Femur (tissue), 1 donor: ENCODE measurements around the gene ALDH16A1.
A peak's percentile ranks its signal among the peaks of the same experiment; 100 is the strongest.

Source experiments
- DNase-seq: peaks from one replicate; pipeline ENCODE4 v3.0.0-alpha.2; 2017

The ALDH16A1 gene

DNA sequence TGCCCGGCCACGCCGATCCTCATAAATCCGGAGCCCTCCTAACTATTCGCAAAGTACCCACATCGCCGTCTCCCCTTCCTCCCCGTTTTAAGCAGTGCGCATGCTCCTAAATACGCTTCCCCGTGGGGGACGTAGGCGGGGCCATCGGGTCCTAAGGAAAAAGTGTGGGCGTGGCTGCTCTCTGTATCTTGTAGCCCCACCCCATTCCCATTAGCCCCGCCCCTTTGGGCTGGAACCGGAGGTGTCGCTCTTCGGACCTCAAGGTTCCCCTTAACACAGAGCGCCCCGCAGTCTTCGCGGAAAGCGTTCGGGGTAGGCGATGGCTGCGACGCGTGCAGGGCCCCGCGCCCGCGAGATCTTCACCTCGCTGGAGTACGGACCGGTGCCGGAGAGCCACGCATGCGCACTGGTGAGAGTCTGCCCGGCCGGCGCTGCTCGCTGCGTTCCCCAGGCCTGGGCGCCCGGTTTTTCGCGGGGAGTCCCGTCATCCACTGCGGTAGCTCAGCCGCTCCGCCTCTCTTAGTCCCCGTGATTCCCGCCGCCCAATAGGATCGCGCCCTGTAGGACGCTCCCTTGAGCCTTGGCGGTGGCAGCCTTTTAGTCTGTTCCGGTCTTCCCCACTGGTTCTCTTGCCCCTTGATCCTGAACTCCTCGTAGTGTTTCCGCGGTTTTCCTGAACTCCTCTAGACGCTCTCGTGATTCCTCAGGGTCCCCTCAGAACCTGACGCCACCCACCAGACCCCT is at the start of gene ALDH16A1:
Gene ALDH16A1, plus strand, starts transcription at position 213 of the 744 bp plus-strand sequence. Its CDS starts 107 bp downstream, at position 320.
- DNase-seq: peak; percentile 99

- DNase-seq: no peak
Observed at GRCh38 chr19:49403404-49404187, 49.4 kb upstream of the ALDH16A1 start.

- DNase-seq: no peak
Observed at GRCh38 chr19:49407079-49407478, 45.9 kb upstream of the ALDH16A1 start.

DNA sequence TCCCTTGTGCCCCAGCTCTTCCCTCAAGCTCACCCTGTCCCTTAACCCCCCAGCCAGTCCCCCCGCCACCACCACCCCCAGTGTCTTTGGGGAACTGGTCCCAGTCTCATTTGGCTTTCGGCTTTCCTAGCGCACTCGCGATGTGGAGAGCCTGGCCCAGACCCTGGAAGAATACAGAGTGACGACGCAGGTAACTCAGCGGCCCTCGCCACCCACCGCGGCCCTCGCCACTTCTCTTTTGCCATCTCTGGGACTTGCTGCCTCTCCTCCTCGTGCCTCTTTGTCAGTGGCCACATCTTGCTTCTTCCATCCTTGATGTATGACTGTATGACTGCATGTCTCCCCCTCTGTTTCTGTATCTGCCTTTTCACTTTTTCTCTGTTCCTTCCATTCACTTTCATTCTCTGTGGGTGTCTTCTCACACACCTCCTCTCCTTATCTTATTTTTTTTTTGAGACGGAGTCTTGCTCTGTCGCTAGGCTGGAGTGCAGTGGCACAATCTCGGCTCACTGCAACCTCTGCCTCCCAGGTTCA is 45.5 kb upstream of the ALDH16A1 start:
- DNase-seq: no peak

DNA sequence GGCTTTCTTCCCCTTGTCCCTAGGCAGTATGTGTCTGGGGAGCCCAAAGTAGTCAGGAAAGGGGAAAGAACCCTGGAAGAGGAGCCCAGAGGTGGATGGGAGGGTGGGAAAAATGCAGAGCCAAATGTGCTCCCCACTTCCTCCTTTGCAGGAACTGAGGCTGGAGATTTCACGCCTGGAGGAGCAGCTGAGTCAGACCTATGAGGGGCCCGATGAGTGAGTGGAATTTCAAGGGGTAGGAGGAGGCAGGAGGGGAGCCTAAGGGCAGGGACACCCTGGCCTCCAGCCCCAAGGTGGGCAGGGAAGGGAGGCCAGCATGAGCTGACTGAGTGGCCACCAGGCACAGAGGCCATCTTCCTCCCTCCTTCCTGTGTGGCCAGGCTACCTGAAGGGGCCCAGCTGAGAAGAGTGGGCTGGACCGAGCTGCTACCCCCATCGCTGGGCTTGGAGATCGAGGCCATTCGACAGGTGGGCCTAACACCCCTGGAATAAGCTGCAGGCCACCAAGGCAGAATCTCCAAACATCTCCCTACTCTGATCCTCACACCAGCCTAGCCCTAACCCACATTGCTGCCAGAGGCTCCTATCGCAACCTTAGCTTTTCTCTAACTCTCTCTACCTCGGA is 44.1 kb upstream of the ALDH16A1 start:
- no peak for DNase-seq

- DNase-seq: no peak
Observed at GRCh38 chr19:49409441-49410029, 43.5 kb upstream of the ALDH16A1 start.

GRCh38 chr19:49411681-49412326 is 41.2 kb upstream of the ALDH16A1 start:
- DNase-seq: no peak

- peak; percentile 70 for DNase-seq
Observed at GRCh38 chr19:49413348-49413747, 39.7 kb upstream of the ALDH16A1 start.

DNA sequence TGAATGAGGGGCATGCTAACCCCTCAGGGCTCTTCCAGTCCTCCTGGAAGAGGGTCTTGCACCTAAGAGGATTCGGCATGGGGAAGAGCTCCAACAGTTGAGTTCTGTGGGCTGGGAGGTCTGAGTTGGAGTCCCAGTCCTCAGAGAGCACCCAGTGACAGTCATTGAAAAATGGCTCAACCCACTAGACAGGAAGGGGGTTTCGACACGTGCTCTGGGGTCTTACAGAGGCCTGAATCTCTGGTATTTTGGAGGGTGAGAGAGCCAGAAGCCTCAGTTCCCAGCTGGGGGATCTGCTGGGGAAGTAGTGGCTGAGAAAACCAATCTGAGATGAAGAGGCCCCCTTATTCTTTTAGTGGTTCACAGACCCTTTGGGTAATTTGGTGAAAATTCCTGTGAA is 38.8 kb upstream of the ALDH16A1 start:
- DNase-seq: no peak

DNA sequence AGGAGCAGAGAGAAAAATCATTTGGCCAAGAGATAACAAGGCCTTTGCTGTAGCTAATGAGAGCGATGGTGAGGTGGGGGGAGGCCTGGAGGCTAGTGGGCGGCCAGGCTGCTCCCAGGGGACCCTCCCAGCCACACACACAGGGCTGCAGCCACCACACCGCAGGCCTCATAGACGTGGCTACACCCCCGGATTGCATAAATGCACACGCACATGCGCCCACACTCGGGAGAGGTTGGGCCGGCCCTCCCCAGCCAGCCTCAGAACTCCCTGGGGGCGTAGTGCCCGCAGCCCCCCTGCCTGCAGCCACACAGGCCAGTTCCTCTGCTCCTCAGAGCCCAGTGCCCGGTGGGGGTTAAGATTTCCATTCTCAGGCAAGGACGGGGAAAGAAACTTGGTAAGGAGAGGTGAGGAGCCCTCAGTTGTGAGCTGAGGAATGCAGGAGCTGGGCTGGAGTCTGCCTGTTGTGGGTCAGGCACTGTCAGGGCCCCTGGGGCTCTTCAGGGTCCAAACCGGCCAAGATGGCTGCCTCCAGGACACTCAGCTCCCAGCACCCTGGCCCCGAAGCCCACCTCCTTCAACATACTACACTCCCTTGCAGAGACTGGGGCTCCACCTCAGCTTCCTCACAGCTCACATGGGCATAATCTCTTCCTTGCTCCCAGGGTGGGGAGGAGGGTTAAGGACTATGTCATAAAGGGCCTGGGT is 37.8 kb upstream of the ALDH16A1 start:
- DNase-seq: peak; percentile 53

GRCh38 chr19:49415810-49416200 is 37.2 kb upstream of the ALDH16A1 start:
- no peak for DNase-seq

DNA sequence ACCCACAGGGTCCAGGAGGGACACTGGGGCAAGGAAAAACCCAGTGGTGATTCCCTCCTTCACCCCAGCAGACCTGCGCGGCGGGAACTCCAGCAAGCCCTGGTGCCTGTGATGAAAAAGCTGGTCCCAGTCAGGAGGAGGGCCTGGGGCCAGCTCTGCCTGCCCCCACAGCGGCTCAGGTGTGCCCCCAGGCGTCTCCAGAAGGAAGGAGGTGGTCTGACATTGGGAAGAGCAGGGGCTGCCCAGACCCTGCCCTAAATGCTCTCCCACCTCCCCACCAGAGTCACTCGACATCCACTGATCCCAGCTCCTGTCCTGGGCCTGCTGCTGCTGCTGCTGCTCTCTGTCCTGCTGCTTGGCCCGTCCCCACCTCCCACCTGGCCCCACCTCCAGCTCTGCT is 35.9 kb upstream of the ALDH16A1 start:
- no peak for DNase-seq

GRCh38 chr19:49418511-49418910 is 34.5 kb upstream of the ALDH16A1 start:
- DNase-seq: no peak

DNA sequence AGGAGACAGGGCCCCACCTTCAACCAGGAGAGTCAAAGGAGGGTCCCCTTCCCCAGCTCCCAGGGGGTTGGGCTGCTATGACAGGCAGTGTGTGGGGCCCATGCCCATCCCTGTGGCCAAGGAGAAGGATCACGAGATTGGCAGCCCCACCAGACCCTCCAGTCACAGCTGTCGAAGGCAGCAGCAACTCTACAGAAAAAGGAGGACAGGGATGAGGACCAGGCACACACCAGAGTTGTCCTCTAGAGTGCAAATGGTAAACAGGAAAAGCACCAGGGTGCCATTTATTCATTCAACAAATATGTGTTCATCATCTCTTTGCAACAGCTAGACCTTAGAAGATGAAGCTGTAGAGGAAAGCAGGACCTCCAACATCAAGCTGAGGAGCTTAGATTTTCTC is 33.9 kb upstream of the ALDH16A1 start:
- no peak for DNase-seq

DNA sequence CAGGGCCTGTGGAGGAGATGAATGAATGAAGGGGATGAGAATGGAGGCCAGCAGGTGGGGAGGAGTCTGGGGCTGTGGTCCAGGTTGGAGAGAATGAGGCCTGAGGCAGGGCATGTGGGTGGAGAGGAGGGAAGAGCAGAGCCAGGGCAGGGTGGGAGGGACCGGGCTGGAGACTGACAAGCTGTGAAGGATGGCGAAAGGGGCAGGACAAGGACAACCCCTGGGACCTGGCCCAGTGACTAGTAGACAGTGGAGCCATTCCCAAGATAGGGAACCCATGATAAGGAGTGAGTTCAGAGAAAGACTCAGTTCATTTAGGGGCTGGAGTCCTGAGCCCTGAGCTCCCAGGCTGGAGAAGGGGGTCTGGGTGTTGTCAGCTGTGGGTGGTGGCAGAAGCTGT is 32.8 kb upstream of the ALDH16A1 start:
- DNase-seq: no peak

GRCh38 chr19:49421039-49421877 is 31.8 kb upstream of the ALDH16A1 start:
- peak; percentile 79 for DNase-seq

- no peak for DNase-seq
Observed at GRCh38 chr19:49421878-49422202, 31.2 kb upstream of the ALDH16A1 start.

DNA sequence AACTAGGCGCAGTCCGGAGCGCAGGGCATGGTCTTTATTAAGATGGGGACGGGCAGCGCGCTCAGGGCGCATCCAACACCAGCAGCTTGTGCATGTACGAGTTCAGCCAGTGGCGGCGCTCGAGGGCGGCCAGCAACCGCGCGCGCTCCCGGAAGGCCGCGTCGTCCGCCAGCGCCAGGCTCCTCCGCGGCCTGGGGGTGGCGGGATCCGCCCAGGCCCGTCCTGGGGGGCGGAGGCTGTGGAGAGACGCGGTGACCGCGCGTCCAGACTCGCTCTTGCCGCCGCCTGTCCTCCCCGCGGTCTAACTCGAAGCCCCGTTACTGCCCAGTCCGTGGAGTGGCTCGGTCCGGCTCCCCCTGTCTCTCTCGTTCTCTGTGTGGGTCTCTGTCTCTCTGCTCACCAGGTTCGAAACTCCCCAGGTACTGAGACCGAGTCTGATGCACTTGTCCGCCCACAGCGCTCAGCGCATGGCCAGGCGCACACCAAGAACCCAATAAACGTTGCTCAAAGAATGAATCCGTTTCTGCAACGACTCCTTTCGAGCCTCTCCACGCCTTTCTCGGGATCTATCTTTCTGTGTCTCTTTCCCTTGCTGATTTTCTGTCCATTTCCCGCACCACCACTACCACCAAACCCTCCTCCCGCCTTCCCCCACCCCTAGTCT is 30.5 kb upstream of the ALDH16A1 start:
- DNase-seq: peak; percentile 49

DNA sequence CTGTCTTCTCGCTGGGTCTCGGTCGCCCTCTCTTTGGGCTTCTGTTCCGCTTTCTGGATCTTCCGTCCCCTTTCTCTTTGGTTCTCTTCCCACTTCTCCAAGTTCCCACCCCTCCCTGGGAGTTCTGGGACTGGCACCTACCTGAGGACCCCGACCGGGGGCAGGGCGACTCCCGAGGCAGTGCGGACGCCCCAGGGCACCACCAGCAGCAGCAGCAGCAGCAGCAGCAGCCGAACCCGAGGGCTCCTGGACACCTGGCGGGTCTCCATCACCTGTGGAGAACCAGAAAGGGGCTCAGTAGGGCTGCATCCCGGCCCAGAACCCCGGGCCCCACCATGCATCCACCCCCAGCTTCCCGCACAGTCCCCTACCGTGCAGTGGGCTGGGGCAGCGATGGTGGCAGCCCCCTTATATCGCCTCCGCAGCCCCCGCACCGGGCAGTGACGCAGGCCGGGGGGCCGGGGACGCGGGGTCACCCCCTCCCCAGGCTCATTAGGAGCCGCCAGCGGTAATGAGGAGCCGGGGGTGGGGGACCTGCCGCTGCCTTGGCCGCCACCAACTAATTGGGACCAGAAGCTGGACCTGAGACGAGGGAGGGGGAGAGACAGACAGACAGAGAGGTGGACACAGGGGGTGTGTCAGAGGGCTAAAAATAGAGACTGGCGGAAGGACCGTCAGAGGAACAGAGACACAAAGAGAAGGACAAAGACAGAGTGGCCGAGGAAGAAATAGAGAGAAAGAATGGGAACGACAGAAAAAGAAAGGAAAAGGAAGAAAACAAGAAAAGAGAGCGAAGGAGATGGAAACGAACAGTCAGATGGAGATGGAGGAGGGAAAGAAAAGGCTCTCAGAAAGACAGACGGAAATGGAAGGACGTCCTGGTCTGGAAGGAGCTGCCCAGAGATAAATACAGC is 29.7 kb upstream of the ALDH16A1 start, which contains the start of gene PTH2:
Gene PTH2, minus strand, starts transcription at position 371 of the 914 bp plus-strand sequence. Its CDS starts 102 bp downstream, at position 269.
- no peak for DNase-seq
